ENCODE data around the gene FAM78B.

FAM78B gene

DNA sequence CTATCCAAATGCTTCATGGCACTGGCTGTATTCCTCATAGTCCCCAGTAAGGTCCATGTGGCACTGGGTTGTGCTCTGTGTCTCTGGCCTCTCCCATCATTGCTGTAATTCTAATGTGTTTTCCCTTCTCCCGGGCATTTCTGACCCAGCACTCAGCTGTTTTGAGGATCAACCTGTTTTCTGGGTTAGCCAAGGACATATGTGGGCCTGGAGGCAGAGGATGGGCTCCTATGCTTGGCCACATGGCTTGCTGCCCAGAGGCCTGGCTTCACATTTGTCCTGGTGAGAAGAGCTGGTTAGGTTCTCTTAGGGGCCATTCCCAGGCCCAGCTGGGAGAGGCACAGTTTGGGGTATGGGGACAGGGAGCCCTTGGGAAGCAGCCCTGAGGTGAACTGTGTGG lies 103.1 kb downstream of the FAM78B start:
- peak in 1 of 2 experiments; percentile 43 for DNase-seq

DNA sequence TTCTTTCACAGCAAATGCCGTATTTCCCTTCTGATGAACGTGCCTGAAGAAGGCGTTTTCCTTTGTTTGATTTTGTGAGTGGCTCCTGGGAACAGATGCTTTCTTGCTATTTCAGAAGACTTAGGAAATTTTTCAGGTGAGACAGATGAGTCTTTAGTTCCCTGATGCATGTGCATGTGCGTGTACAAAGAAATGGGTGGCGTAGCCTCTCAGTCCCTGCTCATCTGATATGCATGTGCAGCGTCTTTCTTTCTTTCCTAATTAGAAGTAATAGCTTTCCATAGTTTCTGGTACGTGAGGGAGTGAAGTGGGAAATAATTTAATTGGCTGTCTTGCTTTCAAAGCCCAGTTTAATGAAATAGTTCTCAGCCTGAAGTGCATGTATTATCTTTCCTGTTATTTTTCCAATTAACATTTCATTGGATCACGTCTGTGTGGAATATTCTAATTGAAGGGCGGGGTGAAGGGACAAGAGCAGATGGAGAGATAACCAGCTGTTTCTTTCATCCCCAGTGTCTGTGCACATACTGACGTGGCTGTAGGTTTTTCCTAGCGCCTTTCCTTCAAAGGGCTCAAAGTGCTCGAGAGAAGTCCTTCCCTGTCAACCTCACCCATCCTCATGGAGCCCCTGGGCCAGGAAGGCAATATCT lies 104.3 kb downstream of the FAM78B start:
- no peak for DNase-seq

DNA sequence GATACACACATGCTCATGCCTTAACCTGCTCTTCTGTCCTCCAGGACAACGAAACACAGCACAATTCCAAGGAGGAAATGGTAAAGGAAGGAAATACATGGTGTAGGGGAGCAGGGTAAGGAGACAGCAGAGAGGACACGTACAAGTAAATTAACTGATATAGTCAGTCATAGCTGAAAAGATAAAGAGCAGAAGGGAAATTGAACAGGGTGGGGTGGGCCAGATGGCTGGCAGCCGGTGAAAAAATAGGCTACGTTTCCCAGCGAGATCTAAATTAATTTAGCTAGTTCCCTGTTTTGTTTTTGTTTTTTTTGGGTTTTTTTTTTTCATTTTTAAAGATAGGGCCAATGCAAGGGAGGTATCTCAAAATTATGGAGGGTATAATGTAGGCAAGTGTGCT lies 109.2 kb downstream of the FAM78B start:
- DNase-seq: no peak

DNA sequence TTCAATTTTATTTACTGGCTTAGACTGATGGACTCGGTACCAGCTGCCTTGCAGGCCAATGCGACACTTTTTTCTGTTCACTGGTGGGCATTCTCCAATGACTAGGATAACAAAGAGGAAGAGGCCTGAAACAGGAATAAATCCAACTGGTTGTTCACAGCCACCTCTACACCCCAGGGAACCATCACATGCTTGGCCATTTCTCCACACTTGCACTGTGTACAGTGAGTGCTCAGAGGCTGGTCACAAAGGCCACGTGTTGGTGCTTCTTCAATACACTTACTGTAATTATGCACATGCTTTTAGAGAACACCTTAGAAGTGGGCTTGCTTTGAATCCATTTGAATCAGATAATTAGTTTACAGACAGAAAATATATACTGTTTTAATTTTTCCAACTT lies 113.4 kb downstream of the FAM78B start:
- no peak for DNase-seq

DNA sequence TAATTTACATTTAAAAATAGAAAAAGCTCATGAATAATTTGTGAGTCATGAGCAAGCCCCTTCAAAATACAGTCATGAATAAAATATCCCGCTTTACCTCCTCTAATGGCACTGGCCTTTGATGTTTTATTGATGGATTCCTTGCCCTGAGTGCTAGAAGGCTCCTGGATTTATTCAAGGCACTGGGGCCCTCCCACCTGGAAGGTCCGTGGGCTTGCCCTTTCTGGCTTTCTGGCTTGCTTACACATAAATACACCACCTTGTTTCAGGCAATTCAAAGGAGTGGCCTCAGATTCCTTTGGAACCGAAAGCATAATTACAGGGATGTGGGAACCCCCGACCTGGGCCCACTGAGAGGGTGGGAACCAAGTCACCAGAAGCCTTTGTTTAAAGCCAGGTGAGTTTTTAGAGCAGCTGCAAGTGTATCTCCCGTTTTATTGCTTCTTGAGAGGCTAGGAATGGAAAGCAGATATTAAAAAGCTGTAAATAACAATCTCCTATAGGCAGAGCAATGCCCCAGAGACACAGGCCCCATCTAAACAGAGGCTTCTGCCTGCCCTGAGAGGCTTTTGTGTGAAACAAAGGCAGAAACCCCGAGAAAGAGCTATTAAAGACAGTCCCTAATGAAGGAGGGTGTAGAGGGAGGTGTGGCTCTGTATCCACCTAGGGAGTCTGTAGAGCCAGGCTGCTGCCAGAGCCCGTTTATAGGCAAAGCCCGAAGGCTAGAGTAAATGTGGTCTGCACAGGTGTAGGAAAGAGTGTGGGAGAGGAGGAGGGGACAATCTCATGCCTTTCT lies 126.4 kb downstream of the FAM78B start:
- DNase-seq: no peak

DNA sequence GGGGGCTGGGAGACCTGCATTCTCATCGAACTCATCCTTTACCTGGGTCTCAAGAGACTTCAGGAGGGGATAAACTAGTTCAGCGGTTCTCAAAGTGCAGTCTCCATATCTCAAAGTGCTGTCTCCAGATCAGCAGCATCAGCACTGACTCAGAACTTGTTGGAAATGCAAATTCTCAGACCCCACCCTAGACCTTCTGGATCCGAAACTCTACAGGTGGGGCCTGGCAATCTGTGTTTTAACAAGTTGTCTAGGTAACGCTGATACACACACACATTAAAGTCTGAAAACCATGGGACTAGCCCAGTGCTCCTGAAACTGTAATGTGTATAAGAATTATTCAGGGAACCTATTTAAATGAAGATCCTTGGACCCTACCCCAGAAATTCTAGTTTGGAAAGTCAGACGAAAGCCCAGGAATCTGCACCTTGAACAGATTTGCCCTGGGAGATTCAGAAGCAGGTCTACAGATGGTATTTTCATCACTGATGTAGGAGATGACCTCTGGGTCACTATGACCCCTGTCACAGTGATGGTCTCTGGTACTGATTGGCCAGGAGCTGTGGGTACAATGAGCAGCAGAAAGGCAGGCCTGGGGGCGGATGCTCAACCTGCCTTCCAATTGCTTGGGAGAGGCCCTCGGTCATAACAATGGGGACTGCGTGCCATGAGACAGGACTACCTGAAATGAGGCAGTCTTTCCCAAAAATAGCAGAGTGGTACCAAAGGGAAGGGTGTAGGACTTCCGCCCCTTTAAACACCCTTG lies 127.2 kb downstream of the FAM78B start:
- DNase-seq: no peak

DNA sequence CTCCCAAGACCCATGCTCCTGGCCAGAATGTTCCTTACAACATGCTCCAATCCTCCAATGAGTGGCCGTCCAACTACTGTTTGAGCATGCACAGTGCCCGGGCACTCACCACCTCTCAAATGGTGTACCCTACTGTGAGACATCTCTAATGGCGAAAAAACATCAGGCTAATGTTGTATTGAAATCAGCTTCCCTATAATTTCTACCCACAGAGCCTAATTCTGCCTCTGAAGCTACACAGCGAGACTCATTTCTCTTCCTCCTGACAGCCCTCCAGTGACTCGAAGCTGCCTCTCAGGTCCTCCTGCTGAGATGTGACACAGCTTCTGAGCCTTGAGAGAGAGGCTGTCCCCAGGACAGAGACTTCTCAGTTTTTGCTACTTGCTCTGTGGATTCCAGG lies 130.7 kb downstream of the FAM78B start:
- no peak for DNase-seq

DNA sequence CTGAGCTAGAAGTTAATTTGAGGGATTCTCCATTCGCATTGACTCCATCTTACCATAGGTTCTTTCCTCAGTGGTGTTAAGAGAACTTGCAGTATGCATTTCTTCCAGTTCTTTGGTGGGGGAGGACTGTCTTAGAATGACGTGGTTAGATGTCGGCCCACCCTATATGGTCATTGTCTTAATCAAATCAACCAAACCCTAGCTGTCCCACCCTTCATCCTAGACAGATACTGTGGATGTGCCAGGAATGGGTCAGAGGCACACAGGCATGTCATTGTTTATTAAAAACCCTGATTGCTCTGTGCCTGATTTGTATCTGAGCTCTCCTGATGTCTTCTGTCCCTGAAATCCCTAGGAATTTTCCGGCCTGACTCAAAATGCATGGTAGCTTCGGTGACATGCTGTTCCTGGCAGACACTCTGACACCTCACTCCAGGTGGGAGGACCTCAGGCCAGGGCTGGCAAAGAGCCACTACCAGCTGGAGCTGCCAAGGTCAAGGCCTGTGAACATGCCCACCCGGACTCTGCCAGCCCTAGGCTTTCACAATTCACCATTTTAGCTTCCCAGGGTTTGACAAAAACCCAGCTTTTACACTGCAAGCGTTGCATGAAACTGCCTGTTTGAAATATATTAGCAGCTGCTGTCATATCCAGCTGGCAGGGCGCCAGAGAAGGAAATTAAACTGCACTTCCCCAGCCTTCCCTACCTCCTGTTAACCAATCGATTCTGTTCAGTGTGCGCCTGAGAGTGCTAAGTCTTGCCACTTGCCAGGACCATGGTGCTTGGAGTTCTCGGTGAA lies 134.0 kb downstream of the FAM78B start:
- DNase-seq: peak; percentile 83 to 94

DNA sequence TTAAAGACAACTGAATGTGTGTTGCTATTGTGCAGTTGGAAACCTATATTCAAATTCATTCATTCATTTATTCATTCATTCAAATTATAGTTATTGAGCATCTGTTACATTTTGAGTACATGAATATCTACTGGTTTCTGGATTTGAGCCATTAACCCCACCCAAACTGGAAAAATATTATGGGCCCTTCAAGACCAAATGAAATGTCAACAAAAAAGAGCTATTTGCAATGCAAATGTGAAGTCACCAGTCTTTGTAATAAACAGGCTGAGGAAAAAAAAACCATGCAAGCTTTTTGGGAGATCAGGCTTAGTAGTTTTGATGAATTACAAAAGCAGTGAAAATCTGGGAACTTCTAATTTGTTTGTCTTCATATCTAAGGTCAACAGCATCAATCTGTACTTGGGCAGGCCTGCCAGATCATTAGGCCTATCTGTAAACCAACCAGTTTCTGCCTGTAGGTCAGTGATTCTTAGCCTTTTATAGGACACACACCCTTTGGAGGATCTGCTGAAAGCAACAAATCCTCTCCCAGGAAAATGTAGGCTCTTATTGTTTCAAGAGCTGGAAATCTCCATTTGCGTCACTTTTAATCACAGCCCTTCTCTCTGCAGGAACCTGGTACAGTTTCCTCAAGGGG lies 134.7 kb downstream of the FAM78B start:
- peak in 1 of 2 experiments; percentile 25 for DNase-seq

DNA sequence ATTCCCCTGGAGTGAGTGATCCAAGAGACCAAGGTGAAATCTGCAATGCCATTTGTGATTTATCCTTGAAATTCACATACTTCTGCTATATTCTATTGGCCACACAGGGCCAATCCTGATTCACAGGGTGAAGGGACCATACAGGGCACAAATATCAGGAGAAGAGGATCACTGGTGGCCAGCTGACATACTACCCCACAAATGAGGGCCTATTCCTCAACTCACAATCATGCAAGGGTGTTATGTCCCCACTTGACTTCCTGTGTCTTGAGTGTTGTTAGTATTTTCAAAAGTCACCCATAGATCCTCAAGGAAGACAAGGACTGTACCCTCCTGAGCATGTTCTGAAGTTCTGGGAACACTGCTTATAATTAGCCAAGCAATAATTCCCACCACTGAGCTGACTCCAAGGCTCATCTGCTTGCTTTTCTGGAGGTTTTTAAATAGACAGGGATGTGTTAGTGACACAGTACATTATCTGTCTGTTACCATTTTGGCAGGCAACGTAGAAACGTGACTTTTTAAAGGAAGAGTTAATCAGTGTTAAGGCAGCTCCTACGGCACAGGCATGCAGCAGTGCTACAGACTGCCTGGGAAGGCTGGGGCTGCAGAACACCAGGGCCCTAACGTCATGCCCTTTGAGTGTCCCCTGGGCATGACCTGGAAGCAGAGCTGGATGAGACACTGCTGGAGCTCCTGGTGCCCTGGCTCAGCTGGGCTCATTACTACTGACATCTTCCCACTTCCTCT lies 137.4 kb downstream of the FAM78B start:
- no peak for DNase-seq

DNA sequence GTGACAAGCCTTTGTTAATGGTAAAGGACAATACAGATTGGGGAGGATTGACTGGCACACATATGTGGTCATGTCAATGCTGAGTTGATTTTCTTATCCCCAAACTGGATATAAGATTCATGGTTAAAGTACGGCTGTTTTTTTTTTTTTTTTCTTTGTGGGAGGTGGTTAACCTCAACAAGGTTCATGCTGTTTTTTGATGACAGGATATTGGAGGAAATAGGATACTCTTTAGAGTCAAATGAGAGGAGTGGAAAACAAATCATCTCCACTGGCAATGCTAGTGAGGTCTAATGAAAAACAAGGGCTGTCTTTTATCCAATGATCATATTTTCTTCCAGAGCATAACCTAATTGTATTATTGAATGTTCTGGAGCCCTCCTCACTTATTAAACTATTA lies 140.2 kb downstream of the FAM78B start:
- DNase-seq: no peak

DNA sequence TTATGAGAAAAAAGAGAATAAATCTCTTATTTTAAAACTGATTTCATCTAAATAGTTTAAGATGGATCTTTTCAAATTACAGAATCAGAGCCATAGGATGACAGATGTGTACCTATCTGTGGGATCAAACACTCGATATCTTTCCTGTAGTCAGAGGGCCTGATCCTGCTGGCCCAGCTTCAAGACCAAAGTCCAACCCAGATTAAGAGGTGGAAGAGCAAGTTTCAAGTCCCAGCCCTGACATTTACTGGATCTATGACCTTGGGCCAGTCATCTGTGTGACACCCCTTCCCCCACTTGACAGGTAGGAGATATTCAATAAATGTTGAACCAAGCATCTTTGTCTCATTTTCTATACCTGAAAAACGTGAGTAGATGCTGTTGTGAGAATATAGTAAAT lies 140.7 kb downstream of the FAM78B start:
- DNase-seq: no peak

DNA sequence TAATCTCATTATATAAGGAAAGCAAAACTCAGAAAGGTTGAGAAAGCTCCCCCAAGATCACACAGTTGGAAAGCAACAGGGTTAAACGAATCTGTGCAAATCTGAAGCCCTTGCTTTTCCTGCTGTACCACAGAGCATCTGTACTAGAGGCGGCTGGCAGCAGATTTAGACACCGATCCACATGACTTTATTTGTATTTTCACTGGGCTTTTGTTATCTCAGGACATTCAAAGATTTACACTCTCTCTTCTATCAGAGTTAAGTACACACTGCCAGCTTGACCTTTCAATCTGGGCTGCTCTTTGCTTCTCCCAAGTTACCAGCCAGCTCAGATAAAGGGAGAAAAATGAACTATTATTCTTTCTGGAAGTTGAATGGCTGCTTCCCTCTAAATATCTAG lies 146.6 kb downstream of the FAM78B start:
- no peak for DNase-seq

All from NCI-H446 (cell line).